Fibroblast of mammary gland (primary cell): ENCODE results near the gene TRPM2.

Source experiments
- DNase-seq: peaks from one replicate; pipeline ENCODE4 v3.0.0-alpha.2; 2010; ENCODE audit warnings: low read depth
- H3K4me3 ChIP-seq: 2 replicates; pipeline ENCODE4 v1.5.1; 2011; ENCODE audit warnings: low read depth, mild to moderate bottlenecking, low read length, moderate library complexity; ENCODE audit not compliant: control insufficient read depth
- TF ChIP-seq, protein P1 (sequence below): conservative IDR thresholded peaks from 2 replicates; pipeline ENCODE4 v1.5.1; 2011; ENCODE audit warnings: low read depth, low read length, inconsistent platforms; ENCODE audit not compliant: control insufficient read depth, insufficient read depth

The TRPM2 gene

DNA sequence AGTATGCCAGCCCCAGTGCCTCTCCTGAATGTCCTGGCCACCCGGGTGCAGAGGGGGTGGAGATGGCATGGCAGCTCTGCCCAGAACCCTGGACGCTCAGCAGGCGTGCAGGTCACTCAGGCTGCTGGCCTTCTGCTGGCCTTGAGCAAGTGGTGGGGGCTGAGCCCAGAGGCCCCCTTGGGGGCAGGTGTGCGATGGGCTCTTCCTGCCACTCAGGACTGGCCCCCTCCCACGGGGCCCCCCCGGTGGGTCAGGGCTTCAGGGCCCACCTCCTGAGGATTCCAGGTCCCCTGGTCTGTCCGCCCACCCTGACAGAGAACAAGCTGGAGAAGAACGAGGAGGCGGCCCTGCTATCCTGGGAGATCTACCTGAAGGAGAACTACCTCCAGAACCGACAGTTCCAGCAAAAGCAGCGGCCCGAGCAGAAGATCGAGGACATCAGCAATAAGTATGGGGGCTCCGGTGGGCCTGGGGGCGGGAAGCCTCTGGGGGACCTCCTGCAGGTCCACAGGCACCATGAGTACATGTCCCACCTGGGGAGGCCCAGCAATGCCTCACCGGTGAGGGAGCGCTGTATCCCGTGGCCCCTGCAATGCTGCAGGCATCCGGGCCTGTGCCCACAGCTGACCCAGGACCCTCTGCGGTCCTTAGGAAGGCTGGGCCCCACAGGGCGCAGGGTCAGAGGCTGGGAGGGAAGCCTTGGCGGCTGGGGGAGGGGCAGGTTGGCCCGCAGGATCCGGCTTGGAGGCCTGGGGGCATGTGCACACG is 64.9 kb downstream of the TRPM2 start:
- TF ChIP-seq, protein P1, sequence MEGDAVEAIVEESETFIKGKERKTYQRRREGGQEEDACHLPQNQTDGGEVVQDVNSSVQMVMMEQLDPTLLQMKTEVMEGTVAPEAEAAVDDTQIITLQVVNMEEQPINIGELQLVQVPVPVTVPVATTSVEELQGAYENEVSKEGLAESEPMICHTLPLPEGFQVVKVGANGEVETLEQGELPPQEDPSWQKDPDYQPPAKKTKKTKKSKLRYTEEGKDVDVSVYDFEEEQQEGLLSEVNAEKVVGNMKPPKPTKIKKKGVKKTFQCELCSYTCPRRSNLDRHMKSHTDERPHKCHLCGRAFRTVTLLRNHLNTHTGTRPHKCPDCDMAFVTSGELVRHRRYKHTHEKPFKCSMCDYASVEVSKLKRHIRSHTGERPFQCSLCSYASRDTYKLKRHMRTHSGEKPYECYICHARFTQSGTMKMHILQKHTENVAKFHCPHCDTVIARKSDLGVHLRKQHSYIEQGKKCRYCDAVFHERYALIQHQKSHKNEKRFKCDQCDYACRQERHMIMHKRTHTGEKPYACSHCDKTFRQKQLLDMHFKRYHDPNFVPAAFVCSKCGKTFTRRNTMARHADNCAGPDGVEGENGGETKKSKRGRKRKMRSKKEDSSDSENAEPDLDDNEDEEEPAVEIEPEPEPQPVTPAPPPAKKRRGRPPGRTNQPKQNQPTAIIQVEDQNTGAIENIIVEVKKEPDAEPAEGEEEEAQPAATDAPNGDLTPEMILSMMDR = no peak
- DNase-seq = no peak
- H3K4me3 ChIP-seq = no peak overlapping the region

DNA sequence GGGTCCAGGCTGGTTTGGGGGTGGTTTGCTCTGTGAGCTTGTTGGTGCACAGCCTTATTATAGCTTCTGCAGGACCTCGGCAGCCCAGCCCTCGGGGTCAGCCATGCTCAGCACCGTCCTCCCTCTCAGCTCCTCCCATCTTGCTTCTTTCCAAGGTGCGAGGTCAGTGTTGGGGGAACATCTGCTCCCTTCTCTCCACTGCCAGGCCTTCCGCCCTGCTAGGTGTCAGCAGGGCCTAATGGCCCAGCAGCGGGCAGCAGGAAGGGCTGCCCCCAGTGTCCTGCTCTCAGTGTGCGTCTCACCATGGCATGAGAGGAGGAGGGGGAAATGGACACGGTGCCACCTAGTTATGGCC is 65.4 kb downstream of the TRPM2 start:
- no peak for DNase-seq
- H3K4me3 ChIP-seq = no peak overlapping the region
- TF ChIP-seq, protein P1 = no peak

DNA sequence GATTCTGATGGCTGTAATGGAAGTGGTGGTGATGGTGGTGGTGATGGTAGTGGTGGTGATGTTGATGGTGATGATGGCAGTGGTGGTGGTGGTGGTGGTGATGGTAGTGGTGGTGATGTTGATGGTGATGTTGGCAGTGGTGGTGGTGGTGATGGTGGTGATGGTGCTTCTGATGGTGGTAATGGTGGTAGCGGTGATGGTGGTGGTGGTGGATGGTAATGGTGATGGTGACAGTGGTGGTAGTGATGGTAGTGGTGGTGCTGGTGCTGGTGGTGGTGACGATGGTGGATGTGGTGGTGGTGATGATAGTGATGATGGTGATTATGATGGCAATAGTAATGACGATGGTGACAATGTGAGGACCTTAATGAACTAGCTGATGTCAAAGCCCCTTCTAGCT is 66.3 kb downstream of the TRPM2 start:
- H3K4me3 ChIP-seq = no peak overlapping the region
- TF ChIP-seq, protein P1 = no peak
- DNase-seq = no peak

DNA sequence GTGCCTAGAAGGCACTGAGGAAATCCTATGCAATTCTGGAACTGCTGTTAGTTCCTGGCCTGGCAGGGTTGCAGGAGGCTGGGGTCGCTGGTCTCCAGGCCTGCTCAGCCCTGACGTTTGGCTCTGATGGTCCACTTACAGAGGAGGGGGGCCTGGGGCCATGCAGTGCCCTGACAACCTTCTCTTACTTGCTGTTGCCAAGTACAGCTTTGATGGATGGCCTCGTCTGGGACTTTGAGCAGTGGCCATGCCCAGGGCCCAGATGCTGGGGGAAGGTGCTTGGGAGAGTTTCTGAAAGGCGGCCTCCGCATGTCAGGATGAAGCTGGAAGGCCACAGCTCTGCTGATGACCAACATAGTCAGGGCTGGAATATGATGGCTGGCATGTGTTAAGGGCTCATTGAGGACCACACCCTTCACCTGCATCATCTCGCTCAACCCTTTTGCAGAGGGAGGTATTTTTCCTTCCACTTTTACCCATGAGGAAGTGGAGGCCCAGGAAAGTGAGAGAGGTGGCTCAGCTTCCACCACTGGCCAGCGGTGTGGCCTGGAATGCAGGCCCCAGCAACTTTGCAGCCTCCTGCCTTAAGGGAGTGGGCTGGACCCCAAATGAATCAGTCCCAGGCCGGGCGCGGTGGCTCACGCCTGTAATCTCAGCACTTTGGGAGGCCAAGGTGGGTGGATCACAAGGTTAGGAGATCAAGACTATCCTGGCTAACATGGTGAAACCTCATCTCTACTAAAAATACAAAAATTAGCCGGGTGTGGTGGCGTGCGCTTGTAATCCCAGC is 67.2 kb downstream of the TRPM2 start:
- no peak overlapping the region for H3K4me3 ChIP-seq
- DNase-seq = no peak
- TF ChIP-seq, protein P1 = no peak

DNA sequence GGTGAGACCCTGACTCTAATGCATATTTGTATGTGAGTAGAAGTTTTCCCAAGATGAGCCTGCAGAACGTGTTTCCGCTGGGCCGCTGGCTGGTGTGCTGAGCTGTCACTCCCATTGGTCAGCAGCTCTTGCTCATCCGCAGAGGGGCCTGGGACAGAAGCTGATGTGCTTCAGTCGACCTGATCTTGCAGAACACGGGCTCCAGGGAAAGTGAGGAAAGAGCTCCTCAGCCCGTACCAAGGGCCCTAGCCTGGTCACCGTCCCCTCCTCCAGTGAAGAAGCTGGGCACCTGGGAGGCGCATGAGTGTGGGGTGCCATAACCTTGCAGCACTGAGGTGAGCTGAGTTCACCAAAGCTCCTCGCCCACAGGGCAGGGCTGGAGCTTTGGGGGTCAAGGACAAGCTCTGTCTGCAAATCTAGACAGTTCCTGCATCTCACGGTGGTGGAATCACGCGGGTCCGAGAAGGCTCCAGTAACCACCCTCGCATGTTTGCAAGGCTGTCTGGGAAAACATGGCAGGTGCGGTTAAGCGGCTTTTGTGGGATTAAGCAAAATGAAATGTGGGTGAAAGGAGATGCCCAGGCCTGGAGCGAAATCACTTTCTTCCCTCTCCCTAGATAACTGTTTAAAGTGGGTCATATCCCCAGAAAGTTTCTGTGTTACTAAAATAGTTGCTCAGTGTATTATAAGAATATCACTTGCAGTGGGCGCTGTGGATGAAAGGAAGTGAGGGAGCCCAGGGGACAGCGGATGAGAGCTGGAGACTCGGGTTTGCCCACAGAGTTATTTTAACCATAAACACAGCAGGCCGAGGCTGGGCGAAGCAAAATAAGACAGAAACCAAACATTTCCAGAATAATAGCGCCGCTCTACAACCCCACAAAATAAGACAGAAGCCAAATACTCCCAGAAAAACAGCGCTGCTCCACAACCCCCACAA is 68.8 kb downstream of the TRPM2 start:
- TF ChIP-seq, protein P1 = no peak
- no peak overlapping the region for H3K4me3 ChIP-seq
- no peak for DNase-seq

DNA sequence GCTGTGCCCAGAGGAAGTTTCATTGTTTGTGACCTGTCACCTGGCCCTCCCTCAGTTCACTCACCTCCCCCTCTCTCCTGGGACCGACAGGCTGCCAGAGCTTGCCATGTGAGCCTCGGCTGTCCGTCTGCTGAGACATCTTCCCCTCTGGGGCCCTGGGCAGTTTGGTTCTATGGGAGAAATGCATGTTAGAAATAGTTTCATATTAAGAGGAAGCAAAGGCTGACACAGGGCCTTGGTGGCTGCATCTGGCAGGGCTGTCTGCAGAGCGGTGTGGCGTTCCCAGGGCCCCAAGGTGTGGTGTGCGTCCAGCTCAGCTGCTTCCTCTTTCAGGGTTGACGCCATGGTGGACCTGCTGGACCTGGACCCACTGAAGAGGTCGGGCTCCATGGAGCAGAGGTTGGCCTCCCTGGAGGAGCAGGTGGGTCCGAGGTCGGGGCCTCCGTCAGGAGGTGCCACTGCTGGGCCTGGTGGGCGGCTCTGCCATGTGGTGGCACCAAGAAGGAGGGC is 69.9 kb downstream of the TRPM2 start:
- H3K4me3 ChIP-seq = no peak overlapping the region
- TF ChIP-seq, protein P1 = no peak
- no peak for DNase-seq
